Limb (tissue), 2 donors: Measurements from ENCODE around the gene SLC15A5.

Experiments used
- DNase-seq, 2 donors: peaks; one replicate each; pipeline ENCODE4 v3.0.0-alpha.2; 2016; ENCODE audit errors: extremely low spot score in 2 of 2

SLC15A5 gene

DNA sequence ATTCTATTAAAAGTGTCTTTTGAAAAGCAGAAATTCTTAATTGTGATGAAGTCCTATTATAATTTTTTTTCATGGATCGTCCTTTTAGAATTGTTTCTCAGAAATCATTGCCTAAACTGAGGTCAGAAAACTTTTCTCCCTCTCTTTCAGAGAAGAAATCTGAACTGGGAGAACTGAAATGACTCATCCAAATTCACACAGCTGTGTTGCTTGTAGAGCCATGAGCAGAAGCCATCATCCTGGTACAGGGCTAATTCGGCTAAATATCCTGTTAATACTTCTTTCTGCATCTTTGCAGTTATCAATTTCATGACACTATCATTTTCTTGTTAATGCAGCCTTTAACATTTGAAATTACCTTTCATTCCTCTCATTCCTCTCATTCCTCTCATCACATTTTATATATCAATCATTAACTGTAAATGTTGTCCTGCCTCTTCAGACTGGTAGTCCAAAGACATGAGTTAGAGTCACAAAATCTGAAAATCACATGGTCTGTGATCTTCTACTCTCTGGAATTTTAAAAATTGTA is 15.5 kb downstream of the SLC15A5 start:
- DNase-seq: no peak

DNA sequence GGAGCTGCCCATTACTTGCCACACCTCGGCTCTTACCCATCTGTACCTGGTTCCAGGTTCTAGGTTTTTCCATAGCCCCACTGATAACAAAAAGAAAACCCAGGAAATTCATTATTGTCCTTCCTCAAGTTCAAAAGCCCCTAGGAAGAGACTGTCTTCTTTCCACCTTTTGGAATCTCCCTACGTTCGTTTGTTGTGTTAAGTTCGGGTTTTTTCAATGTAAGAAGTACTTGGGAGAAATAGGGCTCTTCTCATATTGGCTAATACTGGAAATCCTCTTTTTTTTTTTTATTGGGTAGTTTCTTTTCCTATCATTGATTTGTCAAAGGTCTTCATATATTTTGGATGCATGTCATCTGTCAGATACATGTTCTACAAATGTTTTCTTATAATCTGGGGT is 17.3 kb downstream of the SLC15A5 start:
- no peak for DNase-seq

GRCh38 chr12:16258963-16259362 is 18.5 kb downstream of the SLC15A5 start:
- no peak for DNase-seq

GRCh38 chr12:16246264-16246663 is 31.2 kb downstream of the SLC15A5 start:
- DNase-seq: no peak

GRCh38 chr12:16245209-16245608 is 32.3 kb downstream of the SLC15A5 start:
- DNase-seq: no peak

- DNase-seq: no peak
Measured at GRCh38 chr12:16243487-16244412, 33.7 kb downstream of the SLC15A5 start.

DNA sequence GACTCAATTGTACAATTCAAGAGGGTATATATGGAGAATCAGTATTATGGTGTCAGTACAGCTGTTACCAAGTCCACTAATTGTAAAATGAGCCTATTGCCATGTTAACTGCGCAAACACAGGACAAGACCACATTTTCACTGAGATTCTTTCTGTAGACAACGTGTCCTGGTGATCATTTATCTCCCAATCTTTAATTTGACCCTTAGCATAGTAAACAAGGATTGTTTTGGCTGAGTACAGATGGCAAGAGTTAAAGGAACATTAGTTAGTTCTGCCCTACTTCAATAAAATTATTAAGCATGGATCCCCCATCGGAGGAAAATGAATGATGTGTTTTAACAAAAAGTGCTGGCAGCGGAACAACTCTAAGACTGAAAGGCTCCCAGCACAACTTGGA is 36.1 kb downstream of the SLC15A5 start:
- DNase-seq: no peak

DNA sequence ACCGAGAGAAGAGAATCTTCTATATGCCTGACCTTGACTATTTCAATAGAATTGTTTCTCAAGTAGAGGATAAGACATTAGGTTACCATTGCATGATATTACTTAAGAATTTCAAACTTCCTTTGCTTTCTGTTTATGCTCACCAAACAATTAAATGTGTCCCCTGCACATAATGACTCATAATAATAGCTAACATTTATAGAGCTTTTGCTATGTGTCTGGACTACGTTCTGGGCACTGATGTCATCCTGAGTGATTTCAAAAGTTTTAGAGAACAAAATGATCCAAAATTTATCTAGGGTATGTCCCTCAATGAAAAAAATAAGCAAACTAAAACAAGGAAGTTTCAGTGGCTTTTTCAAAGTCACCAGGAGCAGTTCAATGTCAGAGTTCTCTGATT is 38.8 kb downstream of the SLC15A5 start:
- DNase-seq: no peak

GRCh38 chr12:16229676-16230075 is 47.8 kb downstream of the SLC15A5 start:
- no peak for DNase-seq

DNA sequence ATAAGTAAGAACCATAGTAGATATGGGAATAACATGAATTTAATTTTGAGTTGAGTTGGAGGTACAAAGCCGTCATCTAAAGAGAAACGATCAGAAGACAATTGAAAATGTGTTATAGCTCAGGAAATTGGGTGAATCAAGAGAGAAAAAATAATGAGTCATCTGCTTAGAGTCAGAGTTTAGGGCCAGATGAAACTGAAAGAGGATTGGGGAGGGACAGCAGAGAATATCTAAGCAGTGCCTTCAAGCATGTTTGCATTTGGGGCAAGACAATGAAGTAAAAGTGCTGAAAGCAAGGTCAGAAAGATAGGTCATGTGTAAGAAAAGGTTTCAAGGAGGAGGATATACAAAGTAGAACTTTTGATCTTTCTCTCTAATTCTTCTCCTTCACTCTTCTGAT is 49.4 kb downstream of the SLC15A5 start:
- no peak for DNase-seq

- DNase-seq: no peak
Measured at GRCh38 chr12:16225692-16226091, 51.8 kb downstream of the SLC15A5 start.

GRCh38 chr12:16224196-16224595 is 53.3 kb downstream of the SLC15A5 start:
- no peak for DNase-seq

GRCh38 chr12:16221776-16222175 is 55.7 kb downstream of the SLC15A5 start:
- DNase-seq: no peak

DNA sequence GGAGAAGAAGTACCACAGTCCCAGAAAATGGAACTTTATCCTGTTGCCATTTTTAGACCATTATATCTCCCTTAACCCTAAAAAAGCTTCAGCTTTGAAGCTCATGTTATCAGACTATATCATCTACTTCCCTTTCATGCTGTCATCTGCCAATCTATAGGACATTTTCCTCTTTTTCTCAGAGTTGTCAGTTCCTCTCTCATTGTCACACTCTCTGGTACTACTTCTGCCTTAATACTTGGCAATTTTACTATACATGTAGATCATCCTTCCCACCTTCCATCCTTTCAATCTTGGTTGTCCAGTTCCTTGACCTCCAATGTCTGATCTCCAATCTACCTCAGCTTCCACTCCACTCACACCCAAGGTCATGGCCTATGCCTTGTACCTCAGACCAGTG is 57.4 kb downstream of the SLC15A5 start:
- no peak for DNase-seq

DNA sequence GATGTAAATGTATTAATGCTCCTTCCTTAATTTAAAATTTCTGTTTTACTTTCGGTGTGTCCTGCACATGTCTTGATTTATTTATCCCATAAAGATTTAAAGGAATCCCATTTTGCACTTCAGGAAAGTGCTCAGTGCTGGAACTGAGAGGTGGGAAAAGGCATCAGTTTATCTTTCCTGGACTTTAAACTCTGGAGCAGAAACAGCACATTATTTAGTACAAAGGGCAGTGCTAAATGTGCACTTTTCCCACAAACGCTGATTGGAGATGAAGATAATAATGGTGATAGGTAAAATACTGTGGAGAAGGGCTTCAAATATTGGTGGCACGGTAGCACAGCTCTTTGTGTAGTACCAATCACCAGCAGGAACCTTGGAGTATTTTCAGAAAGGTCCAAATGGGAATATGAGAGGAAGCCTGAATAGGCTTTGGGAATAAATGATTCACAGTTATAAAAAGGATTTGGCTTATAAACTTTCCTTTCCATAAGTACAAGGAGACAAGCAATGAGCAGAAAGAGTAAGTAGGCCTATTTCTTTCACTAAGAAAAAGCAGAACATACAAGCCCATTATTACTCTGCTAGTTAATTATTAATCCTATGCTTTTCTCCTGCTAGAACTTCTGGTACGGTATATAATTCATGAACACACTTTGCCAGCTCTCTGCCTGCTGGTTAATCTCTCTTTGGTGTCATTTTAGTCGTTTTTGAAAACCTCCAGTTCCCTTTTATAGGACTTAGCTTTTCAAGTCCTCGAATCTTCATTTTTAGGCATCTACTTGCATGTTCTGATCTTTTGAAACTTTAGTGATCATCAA is 58.3 kb downstream of the SLC15A5 start:
- DNase-seq: no peak

DNA sequence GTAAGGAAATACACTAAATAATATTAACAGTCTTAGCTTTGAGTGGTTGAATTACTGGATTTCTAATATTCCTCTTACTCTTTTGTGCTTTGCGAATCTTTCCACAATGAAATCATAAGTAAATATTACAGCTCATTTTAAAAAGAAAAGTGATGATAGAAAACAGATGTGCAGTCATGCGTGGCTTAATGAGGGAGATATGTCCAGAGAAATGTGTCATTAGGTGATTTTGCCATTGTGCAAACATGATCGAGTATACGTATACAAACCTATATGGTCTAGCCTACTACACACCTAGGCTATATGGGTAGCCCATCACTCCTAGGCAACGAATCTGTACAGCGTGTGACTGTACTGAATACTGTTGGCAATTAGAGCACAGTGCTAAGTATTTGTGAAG is 59.3 kb downstream of the SLC15A5 start:
- peak in 1 of 2 donors; percentile 4 for DNase-seq

DNA sequence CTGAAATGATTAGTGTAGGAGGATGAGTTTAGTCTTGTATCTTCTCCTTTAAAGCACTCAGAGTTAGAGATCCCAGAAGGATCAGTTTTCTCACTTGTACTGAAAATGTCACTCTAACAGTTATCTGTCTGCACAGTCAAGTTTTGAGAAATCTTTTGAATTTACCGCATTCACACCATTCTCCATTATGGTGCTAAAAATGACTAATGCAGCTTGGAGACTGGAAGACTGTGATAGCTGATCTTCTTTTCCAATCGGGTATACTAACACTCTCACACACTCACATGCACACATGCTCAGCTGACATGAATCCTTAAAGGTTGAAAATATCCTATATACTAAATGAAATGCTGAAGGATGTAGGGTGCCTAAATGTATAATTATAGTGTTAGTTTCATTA is 65.8 kb downstream of the SLC15A5 start:
- no peak for DNase-seq

DNA sequence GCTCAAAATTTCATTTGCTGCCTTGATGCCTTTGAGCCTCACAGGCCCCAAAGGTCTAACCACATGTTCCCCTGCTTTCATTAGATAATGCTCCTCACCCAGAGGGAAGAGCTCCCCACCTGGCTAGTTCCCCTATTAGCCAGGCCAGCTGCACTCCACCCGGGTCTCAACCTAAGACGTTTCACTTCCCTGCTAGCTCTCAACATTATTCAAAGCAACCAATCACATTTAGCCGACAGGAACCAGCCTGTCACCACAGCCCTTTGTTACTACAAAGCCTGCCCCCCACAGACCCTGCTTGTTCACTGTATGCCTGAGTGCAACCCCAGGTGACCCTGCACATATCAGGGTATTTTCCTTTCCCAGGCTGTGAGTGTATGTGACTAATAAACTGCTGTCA is 78.6 kb downstream of the SLC15A5 start:
- no peak for DNase-seq

- DNase-seq: no peak
Measured at GRCh38 chr12:16197600-16197999, 79.9 kb downstream of the SLC15A5 start.

GRCh38 chr12:16189849-16190248 is 87.6 kb downstream of the SLC15A5 start:
- no peak for DNase-seq

DNA sequence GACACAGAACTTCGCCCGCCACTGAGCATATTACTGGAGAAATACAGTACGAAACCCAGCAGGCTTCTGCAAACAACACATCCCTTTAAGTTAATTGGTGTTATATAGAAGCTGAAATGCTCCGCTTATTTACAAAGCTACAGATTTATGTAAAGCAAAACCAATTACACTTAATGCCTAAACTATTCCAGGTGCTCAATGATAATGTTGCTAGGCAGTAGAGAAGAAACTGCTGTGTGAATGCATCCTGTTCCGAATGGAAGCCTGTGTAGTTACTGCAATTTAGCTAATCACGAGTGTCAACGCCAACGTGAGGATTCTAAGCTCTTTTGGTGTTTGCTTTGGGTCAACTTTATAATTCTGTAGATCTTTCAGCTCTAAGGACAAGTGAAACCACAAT is 89.8 kb downstream of the SLC15A5 start:
- no peak for DNase-seq

GRCh38 chr12:16184681-16185080 is 92.8 kb downstream of the SLC15A5 start:
- no peak for DNase-seq
